WI38 (cell line): Measurements from ENCODE around the gene DDX51.

Experiments
- H3K4me3 ChIP-seq: 2 replicates; pipeline ENCODE4 v1.5.1; 2011; ENCODE audit warnings: low read depth, mild to moderate bottlenecking, control low read depth, low read length
- CTCF ChIP-seq: IDR thresholded peaks from 2 replicates; pipeline ENCODE4 v1.5.1; 2012; ENCODE audit warnings: low read depth, mild to moderate bottlenecking, control low read depth, low read length

The DDX51 gene

GRCh38 chr12:132121283-132121682 is 22.8 kb downstream of the DDX51 start:
- TF ChIP-seq CTCF, result no peak
- no peak overlapping the region for H3K4me3 ChIP-seq

GRCh38 chr12:132118876-132119275 is 25.2 kb downstream of the DDX51 start:
- no peak for TF ChIP-seq CTCF
- H3K4me3 ChIP-seq, result no peak overlapping the region

- no peak overlapping the region for H3K4me3 ChIP-seq
- no peak for TF ChIP-seq CTCF
Measured at GRCh38 chr12:132117558-132117875, 26.6 kb downstream of the DDX51 start.

- no peak for TF ChIP-seq CTCF
- no peak overlapping the region for H3K4me3 ChIP-seq
Measured at GRCh38 chr12:132116709-132117557, 27.2 kb downstream of the DDX51 start.

GRCh38 chr12:132115500-132115899 is 28.6 kb downstream of the DDX51 start:
- TF ChIP-seq CTCF, result no peak
- H3K4me3 ChIP-seq, result no peak overlapping the region

- no peak for TF ChIP-seq CTCF
Measured at GRCh38 chr12:132114667-132115066, 29.5 kb downstream of the DDX51 start.

GRCh38 chr12:132111654-132112304 is 32.3 kb downstream of the DDX51 start:
- no peak for TF ChIP-seq CTCF
- no peak overlapping the region for H3K4me3 ChIP-seq

More at GRCh38 chr12:132114667-132115066, 29.5 kb downstream of the DDX51 start:
- H3K4me3 ChIP-seq, result no peak overlapping the region
